Suprapubic skin (tissue), 4 donors: ENCODE measurements around the gene FAM118A. TPM values are rescaled to one million over a fixed set of nuclear protein-coding genes. Genes with fewer than 3 reads are reported as not detected.
A peak's percentile ranks its signal among the peaks of the same experiment; 100 is the strongest.

Source experiments
- DNase-seq, 2 donors: peaks; one replicate each; pipeline ENCODE4 v3.0.0-alpha.2; 2019; ENCODE audit warnings: low spot score in 2 of 2
- H3K27ac ChIP-seq: fragments of 200-600 bp; sonication (generic); one replicate; pipeline ENCODE4 v1.5.1; 2019
- H3K27me3 ChIP-seq: fragments of 200-600 bp; sonication (generic); one replicate; pipeline ENCODE4 v1.5.1; 2019
- H3K36me3 ChIP-seq: fragments of 200-600 bp; sonication (generic); one replicate; pipeline ENCODE4 v1.5.1; 2019
- H3K4me1 ChIP-seq: fragments of 200-600 bp; sonication (generic); one replicate; pipeline ENCODE4 v1.5.1; 2019
- H3K4me3 ChIP-seq: fragments of 200-600 bp; sonication (generic); one replicate; pipeline ENCODE4 v1.5.1; 2019; ENCODE audit warnings: mild to moderate bottlenecking
- H3K9me3 ChIP-seq: fragments of 200-600 bp; sonication (generic); one replicate; pipeline ENCODE4 v1.5.1; 2019
- EP300 ChIP-seq: sonication (generic); formaldehyde crosslinking; IDR thresholded peaks from one replicate; pipeline ENCODE4 v1.6.1; 2017; ENCODE audit warnings: antibody characterized with exemption
- POLR2A ChIP-seq, 2 donors: fragments of 450-650 bp; IDR thresholded peaks; one replicate each; pipeline ENCODE4 v1.6.1; 2017; ENCODE audit warnings: antibody characterized with exemption in 2 of 2, mild to moderate bottlenecking in 2 of 2, moderate library complexity in 2 of 2
- POLR2AphosphoS5 ChIP-seq, 3 donors: sonication (generic); formaldehyde crosslinking; IDR thresholded peaks; one replicate each; pipeline ENCODE4 v1.6.1; 2017; ENCODE audit warnings: antibody characterized with exemption in 3 of 3
- WGBS: methylation state at CpG from one replicate; pipeline ENCODE4 v1.1.5; 2018; 5-methylcytosine and 5-hydroxymethylcytosine counted together
- total RNA-seq, 4 donors: library from RNA; depleted of rRNA; stranded (reverse); fragments of >200 nt; gene quantifications; one replicate each; pipeline ENCODE4 v1.1.0, GENCODE V29; 2016
- TF ChIP-seq, protein P1 (sequence below), 2 donors: fragments of 200-600 bp in 1 of 2; fragments of 450-650 bp in 1 of 2; sonication (generic) in 1 of 2; IDR thresholded peaks; one replicate each; pipeline ENCODE4 v1.5.1; 2016 to 2019; ENCODE audit warnings: antibody characterized with exemption in 2 of 2, mild to moderate bottlenecking in 1 of 2, moderate library complexity in 1 of 2

Gene FAM118A
- total RNA-seq, 4 donors from 2014 or later = 22.7 to 65.8 (median 37.2) TPM

DNA sequence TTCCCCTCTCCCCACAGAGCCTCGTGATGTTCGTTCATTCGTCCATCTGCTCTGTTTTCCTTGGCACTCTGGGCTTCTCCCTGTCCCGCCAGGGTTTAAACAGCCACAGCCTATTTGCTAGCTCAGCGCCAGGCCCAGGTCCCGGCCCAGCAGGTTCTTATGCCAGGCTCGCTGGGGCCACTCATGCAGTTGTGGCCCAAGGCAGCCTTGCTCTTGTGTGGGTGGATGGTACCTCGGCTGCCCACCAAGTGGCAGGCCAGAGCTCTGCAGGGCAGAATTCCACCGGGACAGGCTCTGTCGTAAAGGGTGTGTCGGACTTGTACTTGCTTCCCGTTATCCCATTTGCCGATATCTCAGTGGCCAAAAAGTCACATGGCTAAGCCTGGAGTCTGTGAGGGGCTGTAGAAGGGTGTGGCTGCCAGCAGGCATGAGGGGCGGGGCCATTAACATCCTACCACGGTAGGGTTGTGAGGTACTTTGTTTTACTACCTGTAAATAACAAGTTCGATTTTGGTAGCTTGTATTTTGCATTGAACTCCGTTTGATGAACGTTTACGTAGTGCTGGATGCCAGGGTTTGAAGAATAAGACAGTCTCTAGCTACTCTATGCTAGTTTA lies 7.9 kb downstream of the FAM118A start:
- Histone ChIP-seq H3K4me1 (peaks cover 50% of the 10 kb centered on the region), H3K27ac (peak overlapping the region; percentile 32), H3K9me3 (no peaks in the 10 kb centered on the region), H3K36me3 (peaks cover 6% of the 10 kb centered on the region), H3K27me3 (no peaks in the 10 kb centered on the region), H3K4me3 (no peak overlapping the region)
- 17% methylated on average over 19 of the region's 19 CpGs for WGBS
- TF ChIP-seq POLR2AphosphoS5 (IDR thresholded peaks at IDR 0.05) (no peak), POLR2A (IDR thresholded peaks at IDR 0.05) (no peak), EP300 (no peak)
- TF ChIP-seq, protein P1, sequence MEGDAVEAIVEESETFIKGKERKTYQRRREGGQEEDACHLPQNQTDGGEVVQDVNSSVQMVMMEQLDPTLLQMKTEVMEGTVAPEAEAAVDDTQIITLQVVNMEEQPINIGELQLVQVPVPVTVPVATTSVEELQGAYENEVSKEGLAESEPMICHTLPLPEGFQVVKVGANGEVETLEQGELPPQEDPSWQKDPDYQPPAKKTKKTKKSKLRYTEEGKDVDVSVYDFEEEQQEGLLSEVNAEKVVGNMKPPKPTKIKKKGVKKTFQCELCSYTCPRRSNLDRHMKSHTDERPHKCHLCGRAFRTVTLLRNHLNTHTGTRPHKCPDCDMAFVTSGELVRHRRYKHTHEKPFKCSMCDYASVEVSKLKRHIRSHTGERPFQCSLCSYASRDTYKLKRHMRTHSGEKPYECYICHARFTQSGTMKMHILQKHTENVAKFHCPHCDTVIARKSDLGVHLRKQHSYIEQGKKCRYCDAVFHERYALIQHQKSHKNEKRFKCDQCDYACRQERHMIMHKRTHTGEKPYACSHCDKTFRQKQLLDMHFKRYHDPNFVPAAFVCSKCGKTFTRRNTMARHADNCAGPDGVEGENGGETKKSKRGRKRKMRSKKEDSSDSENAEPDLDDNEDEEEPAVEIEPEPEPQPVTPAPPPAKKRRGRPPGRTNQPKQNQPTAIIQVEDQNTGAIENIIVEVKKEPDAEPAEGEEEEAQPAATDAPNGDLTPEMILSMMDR (IDR thresholded peaks at IDR 0.05) = peak; percentile 40 to 52
- DNase-seq = peak in 1 of 2 donors; percentile 79

DNA sequence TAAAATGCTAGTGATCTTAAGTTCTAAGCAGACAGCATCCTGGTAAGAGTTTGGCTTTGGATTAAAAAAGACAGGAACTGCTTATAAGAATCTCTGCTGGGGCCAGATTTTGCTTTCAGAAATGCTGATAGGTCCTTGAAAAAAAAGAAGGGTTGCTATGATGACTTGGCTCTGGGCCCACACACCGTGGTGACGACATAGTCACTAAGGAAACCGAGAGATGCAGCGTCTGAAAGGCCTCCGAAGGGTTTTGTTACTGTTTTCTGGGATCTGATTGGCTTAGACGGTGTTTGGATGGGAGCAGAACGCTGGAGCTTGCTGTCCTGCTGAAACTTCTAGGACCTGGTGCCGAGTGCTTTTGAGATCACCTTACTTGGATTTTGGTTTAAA lies 8.4 kb downstream of the FAM118A start:
- 9% methylated on average over 8 of the region's 8 CpGs for WGBS
- peaks cover 50% of the 10 kb centered on the region for H3K4me1 ChIP-seq
- H3K27me3 ChIP-seq = no peaks in the 10 kb centered on the region
- H3K36me3 ChIP-seq = peaks cover 11% of the 10 kb centered on the region
- peak overlapping the region; percentile 32 for H3K27ac ChIP-seq
- TF ChIP-seq POLR2A (IDR thresholded peaks at IDR 0.05) (no peak), POLR2AphosphoS5 (IDR thresholded peaks at IDR 0.05) (no peak), EP300 (no peak)
- TF ChIP-seq, protein P1 (IDR thresholded peaks at IDR 0.05) = no peak
- peak in 1 of 2 donors; percentile 89 for DNase-seq
- no peak overlapping the region for H3K4me3 ChIP-seq
- no peaks in the 10 kb centered on the region for H3K9me3 ChIP-seq

DNA sequence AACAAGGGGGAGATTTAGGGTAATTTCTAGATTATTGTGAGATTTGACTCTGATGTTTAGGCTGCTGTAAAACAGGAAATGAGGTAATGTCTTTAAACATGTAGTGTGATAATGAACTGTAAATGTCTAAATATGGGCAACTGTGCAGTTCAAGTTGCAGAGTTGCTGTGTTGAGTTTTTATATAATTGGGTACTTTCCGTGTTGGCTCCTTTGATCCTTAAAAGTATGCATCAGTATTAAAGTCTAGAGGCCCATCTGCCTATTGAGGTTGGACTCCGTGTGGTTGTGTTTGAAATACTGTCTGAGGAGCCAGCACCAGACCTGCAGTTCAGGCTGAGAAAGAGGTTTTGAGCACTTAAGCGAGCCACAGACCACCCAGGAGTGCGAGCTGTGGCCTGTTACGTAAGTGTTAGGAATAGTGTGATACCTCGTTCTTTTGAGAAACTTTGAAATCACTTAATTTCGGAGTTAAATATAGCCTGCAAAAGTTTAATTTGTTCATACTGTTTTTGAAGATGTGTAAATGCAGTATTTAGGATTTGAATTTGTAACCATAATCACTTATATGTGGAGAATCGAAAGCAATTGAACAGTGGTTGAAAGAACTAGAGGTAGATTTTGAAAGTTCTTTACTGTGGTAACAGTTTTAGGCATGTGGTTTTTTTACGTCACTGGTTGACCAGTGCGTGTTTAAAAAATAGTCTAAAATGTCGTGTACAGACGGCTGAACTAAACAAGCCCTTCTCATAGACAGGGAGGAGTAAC lies 9.0 kb downstream of the FAM118A start:
- Histone ChIP-seq H3K36me3 (peaks cover 16% of the 10 kb centered on the region), H3K27ac (peak overlapping the region; percentile 32), H3K4me3 (no peak overlapping the region), H3K9me3 (no peaks in the 10 kb centered on the region), H3K27me3 (no peaks in the 10 kb centered on the region), H3K4me1 (peaks cover 49% of the 10 kb centered on the region)
- WGBS = 70% methylated on average over 12 of the region's 12 CpGs
- TF ChIP-seq POLR2A (IDR thresholded peaks at IDR 0.05) (no peak), EP300 (no peak), POLR2AphosphoS5 (IDR thresholded peaks at IDR 0.05) (no peak)
- TF ChIP-seq, protein P1 (IDR thresholded peaks at IDR 0.05) = no peak
- no peak for DNase-seq

DNA sequence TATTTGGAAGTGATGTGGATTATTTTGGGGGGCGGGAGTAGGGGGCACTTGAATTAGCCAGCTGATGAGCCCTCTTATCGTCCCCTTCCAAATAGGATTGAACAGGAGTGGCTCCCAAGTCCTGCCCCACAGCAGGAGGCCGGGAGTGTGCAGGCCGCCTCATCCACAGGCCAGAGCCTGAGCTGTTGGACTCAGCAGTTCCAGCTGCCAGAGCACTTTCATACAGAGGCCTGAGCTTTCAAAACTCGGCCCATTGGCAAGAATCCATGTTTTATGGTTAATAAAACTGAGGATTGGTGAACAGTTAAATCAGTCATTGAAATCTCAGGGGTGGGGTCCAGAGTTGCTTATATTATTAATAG lies 9.6 kb downstream of the FAM118A start:
- peak overlapping the region; percentile 32 for H3K27ac ChIP-seq
- TF ChIP-seq, protein P1 (IDR thresholded peaks at IDR 0.05) = no peak
- TF ChIP-seq EP300 = no peak
- TF ChIP-seq POLR2AphosphoS5 (IDR thresholded peaks at IDR 0.05) = no peak
- TF ChIP-seq POLR2A (IDR thresholded peaks at IDR 0.05) = no peak

DNA sequence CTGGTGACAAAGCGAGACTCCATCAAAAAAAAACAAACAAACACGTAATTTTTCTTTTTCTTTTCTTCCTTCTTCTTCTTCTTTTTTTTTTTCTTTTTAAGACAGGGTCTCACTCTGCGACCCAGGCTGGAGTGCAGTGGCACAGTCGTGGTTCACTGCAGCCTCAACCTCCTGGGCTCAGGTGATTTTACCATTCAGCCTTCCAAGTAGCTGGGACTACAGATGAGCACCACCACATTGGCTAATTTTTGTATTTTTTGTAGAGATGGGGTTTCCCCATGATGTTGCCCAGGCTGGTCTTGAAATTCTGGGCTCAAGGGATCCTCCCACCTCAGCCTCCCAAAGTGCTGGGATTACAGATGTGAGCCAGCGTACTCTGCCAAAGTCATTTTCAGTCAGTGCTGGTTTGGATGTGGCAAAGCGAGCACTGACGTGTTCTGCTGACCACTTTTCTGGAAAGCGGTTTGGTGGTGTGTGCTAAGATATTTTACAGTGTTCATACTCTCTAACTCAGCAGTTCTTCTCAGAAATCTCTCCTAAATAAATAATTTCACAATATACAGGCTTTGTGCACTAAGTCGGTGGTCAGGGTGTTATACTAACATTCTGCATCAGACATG lies 10.7 kb downstream of the FAM118A start:
- Histone ChIP-seq H3K36me3 (peaks cover 22% of the 10 kb centered on the region), H3K27me3 (no peaks in the 10 kb centered on the region), H3K4me3 (no peak overlapping the region), H3K9me3 (no peaks in the 10 kb centered on the region), H3K4me1 (peaks cover 51% of the 10 kb centered on the region), H3K27ac (peak overlapping the region; percentile 16)
- 79% methylated on average over 9 of the region's 9 CpGs for WGBS
- TF ChIP-seq POLR2A (IDR thresholded peaks at IDR 0.05) (no peak), POLR2AphosphoS5 (IDR thresholded peaks at IDR 0.05) (no peak)
- no peak for DNase-seq

More for the DNA sequence above, 9.6 kb downstream of the FAM118A start:
- DNase-seq = no peak
- peaks cover 49% of the 10 kb centered on the region for H3K4me1 ChIP-seq
- H3K4me3 ChIP-seq = no peak overlapping the region
- 53% methylated on average over 5 of the region's 5 CpGs for WGBS
- H3K36me3 ChIP-seq = peaks cover 21% of the 10 kb centered on the region
- H3K9me3 ChIP-seq = no peaks in the 10 kb centered on the region
- no peaks in the 10 kb centered on the region for H3K27me3 ChIP-seq
